Right lobe of liver (tissue), 4 donors: ENCODE data around the gene BANK1.

Experiments
- CTCF ChIP-seq, 4 donors: fragments of 200-600 bp in 3 of 4; fragments of 450-650 bp in 1 of 4; IDR thresholded peaks; one replicate each; pipeline versions ENCODE4 v1.5.1 to v1.8.0; 2016 to 2022; ENCODE audit warnings: antibody characterized with exemption in 4 of 4, mild to moderate bottlenecking in 2 of 4
- POLR2A ChIP-seq: fragments of 450-650 bp; IDR thresholded peaks from one replicate; pipeline ENCODE4 v1.6.1; 2017; ENCODE audit warnings: antibody characterized with exemption, mild to moderate bottlenecking
- donor health status: DM: no; HTN: no; CAD: no.
- donor health status: DM: no; HTN: no; CAD: no.
- donor health status: DM: no; HTN: yes; CAD: no.

- TF ChIP-seq POLR2A (no peak), CTCF (IDR thresholded peaks at IDR 0.05) (no peak)
Observed at GRCh38 chr4:101954351-101954750, 163.8 kb downstream of the BANK1 start.
